Right atrium auricular region (tissue), 2 donors: ENCODE measurements around the gene RPS15. TPM values are rescaled to one million over a fixed set of nuclear protein-coding genes. Genes with fewer than 3 reads are reported as not detected.

Experiments used
- DNase-seq: peaks from one replicate; pipeline ENCODE4 v3.0.0-alpha.2; 2019; ENCODE audit warnings: low spot score
- H3K27ac ChIP-seq, 2 donors: fragments of 200-600 bp; sonication (generic); 1 replicate in 1 of 2; 2 replicates in 1 of 2; pipeline ENCODE4 v1.5.1; 2016 to 2019
- H3K27me3 ChIP-seq, 2 donors: fragments of 200-600 bp; sonication (generic); one replicate each; pipeline versions ENCODE4 v1.5.1 to v1.6.0; 2017 to 2019
- H3K36me3 ChIP-seq: fragments of 200-600 bp; sonication (generic); one replicate; pipeline ENCODE4 v1.5.1; 2016
- H3K4me1 ChIP-seq, 2 donors: fragments of 200-600 bp; sonication (generic); one replicate each; pipeline versions ENCODE4 v1.5.1 to v1.6.0; 2017 to 2019
- H3K4me3 ChIP-seq, 2 donors: fragments of 200-600 bp; sonication (generic); 1 replicate in 1 of 2; 2 replicates in 1 of 2; pipeline ENCODE4 v1.5.1; 2017 to 2019; ENCODE audit warnings: mild to moderate bottlenecking in 1 of 2, moderate library complexity in 1 of 2
- H3K9me3 ChIP-seq, 2 donors: fragments of 200-600 bp; sonication (generic); one replicate each; pipeline ENCODE4 v1.5.1; 2019
- CTCF ChIP-seq, 2 donors: fragments of 200-600 bp; sonication (generic); IDR thresholded peaks; one replicate each; pipeline ENCODE4 v1.5.1; 2019; ENCODE audit warnings: antibody characterized with exemption in 2 of 2
- total RNA-seq, 2 donors: library from RNA; depleted of rRNA; stranded (reverse); fragments of >200 nt; gene quantifications; one replicate each; pipeline ENCODE4 v1.1.0, GENCODE V29; 2016

The RPS15 gene
- total RNA-seq, 2 donors from 2014 or later: 1,712 to 2,156 TPM

GRCh38 chr19:1456121-1456900, 18.1 kb downstream of the RPS15 start:
- Histone ChIP-seq H3K27ac (no peak overlapping the region), H3K36me3 (no peaks in the 10 kb centered on the region), H3K9me3 (no peaks in the 10 kb centered on the region), H3K27me3 (peaks cover 8 to 31% of the 10 kb centered on the region in 2 donors), H3K4me1 (peaks cover 0 to 41% of the 10 kb centered on the region in 2 donors), H3K4me3 (no peak overlapping the region)
- DNase-seq: no peak
- no peak for TF ChIP-seq CTCF (IDR thresholded peaks at IDR 0.05)

- H3K27ac ChIP-seq: no peak overlapping the region
- H3K9me3 ChIP-seq: no peaks in the 10 kb centered on the region
- DNase-seq: no peak
- peaks cover 8 to 29% of the 10 kb centered on the region in 2 donors for H3K27me3 ChIP-seq
- no peaks in the 10 kb centered on the region for H3K36me3 ChIP-seq
- no peak overlapping the region for H3K4me3 ChIP-seq
- H3K4me1 ChIP-seq: peaks cover 0 to 41% of the 10 kb centered on the region in 2 donors
- no peak for TF ChIP-seq CTCF (IDR thresholded peaks at IDR 0.05)
Observed at GRCh38 chr19:1457031-1457739, 19.0 kb downstream of the RPS15 start.

- H3K36me3 ChIP-seq: no peaks in the 10 kb centered on the region
- no peak overlapping the region for H3K27ac ChIP-seq
- peaks cover 7 to 29% of the 10 kb centered on the region in 2 donors for H3K27me3 ChIP-seq
- no peak for DNase-seq
- no peaks in the 10 kb centered on the region for H3K9me3 ChIP-seq
- H3K4me1 ChIP-seq: peaks cover 0 to 35% of the 10 kb centered on the region in 2 donors
- TF ChIP-seq CTCF (IDR thresholded peaks at IDR 0.05): no peak
- H3K4me3 ChIP-seq: no peak overlapping the region
Observed at GRCh38 chr19:1457892-1458291, 19.7 kb downstream of the RPS15 start.

GRCh38 chr19:1459479-1459878, 21.3 kb downstream of the RPS15 start:
- H3K4me1 ChIP-seq: peaks cover 0 to 23% of the 10 kb centered on the region in 2 donors
- TF ChIP-seq CTCF (IDR thresholded peaks at IDR 0.05): no peak
- no peak overlapping the region for H3K27ac ChIP-seq
- DNase-seq: no peak
- H3K27me3 ChIP-seq: peaks cover 3 to 21% of the 10 kb centered on the region in 2 donors
- H3K4me3 ChIP-seq: no peak overlapping the region
- no peaks in the 10 kb centered on the region for H3K36me3 ChIP-seq
- H3K9me3 ChIP-seq: no peaks in the 10 kb centered on the region

- no peak overlapping the region for H3K27ac ChIP-seq
- peaks cover 0 to 17% of the 10 kb centered on the region in 2 donors for H3K27me3 ChIP-seq
- no peaks in the 10 kb centered on the region for H3K9me3 ChIP-seq
- peaks cover 0 to 20% of the 10 kb centered on the region in 2 donors for H3K4me1 ChIP-seq
- no peak for DNase-seq
- no peaks in the 10 kb centered on the region for H3K36me3 ChIP-seq
- TF ChIP-seq CTCF (IDR thresholded peaks at IDR 0.05): no peak
- no peak overlapping the region for H3K4me3 ChIP-seq
Observed at GRCh38 chr19:1460033-1460995, 22.1 kb downstream of the RPS15 start.
